ENCODE data around the gene NUP210.

Gene NUP210

DNA sequence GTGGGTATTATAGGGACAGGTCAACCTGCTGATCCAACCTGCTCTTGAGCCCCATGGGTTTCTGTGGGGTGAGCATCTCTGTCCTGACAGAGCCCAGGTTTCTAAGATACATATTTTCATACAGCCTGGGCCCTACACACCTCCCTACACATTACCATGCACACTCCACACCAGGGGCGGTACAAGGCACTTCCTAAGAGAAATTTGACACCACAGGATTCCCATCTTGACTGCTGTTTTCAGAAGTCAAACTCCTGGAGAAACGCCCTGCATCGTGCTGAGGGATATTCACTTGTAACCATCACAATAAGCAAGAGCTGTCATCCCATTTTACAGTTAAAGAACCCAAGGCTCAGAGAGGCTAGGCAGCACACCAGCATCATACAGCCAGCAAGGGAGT, 50.1 kb downstream of the NUP210 start:
- no peak overlapping the region for H3K4me2 ChIP-seq
- TF ChIP-seq, protein P1, sequence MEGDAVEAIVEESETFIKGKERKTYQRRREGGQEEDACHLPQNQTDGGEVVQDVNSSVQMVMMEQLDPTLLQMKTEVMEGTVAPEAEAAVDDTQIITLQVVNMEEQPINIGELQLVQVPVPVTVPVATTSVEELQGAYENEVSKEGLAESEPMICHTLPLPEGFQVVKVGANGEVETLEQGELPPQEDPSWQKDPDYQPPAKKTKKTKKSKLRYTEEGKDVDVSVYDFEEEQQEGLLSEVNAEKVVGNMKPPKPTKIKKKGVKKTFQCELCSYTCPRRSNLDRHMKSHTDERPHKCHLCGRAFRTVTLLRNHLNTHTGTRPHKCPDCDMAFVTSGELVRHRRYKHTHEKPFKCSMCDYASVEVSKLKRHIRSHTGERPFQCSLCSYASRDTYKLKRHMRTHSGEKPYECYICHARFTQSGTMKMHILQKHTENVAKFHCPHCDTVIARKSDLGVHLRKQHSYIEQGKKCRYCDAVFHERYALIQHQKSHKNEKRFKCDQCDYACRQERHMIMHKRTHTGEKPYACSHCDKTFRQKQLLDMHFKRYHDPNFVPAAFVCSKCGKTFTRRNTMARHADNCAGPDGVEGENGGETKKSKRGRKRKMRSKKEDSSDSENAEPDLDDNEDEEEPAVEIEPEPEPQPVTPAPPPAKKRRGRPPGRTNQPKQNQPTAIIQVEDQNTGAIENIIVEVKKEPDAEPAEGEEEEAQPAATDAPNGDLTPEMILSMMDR (conservative IDR thresholded peaks at IDR 0.05; ENCODE audit: low read depth, low read length): no peak
- no peak overlapping the region for H3K4me3 ChIP-seq (IDR thresholded peaks at IDR 0.05; ENCODE audit: insufficient read depth, low read depth, low read length)
- H3K4me1 ChIP-seq (ENCODE audit: low read depth, poor library complexity, severe bottlenecking): no peaks in the 10 kb centered on the region
- H3K36me3 ChIP-seq (ENCODE audit: insufficient read depth): no peaks in the 10 kb centered on the region
- H3K79me2 ChIP-seq (ENCODE audit: insufficient read depth, low read depth): no peaks in the 10 kb centered on the region
- H3K27ac ChIP-seq: no peak overlapping the region
- no peak overlapping the region for H3K9ac ChIP-seq
- no peaks in the 10 kb centered on the region for H4K20me1 ChIP-seq (ENCODE audit: insufficient read depth)
- no peak overlapping the region for H2AFZ ChIP-seq (ENCODE audit: low read depth)
- H3K27me3 ChIP-seq (ENCODE audit: insufficient read depth, low read depth): no peaks in the 10 kb centered on the region

DNA sequence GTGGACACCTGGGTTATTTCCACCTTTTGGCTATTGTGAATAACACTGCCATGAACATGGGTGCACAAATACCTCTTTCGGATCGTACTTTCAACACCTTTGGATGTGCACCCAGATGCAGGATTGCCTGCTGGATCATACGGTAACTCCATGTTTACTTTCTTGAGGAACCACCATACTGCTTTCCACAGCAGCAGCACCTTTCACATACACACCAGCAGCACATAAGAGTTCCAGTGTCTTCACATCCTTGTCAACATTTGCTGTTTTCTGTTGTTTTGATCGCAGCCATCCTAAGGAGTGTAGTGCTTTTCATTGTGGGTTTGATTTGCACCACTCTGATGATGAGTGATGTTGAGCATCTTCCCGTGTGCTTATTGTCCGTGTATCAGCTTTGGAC, 51.3 kb downstream of the NUP210 start:
- Histone ChIP-seq H3K4me2 (no peak overlapping the region), H3K36me3 (ENCODE audit: insufficient read depth) (no peaks in the 10 kb centered on the region), H3K27me3 (ENCODE audit: insufficient read depth, low read depth) (no peaks in the 10 kb centered on the region), H3K9ac (no peak overlapping the region), H4K20me1 (ENCODE audit: insufficient read depth) (no peaks in the 10 kb centered on the region), H3K4me3 (IDR thresholded peaks at IDR 0.05; ENCODE audit: insufficient read depth, low read depth, low read length) (no peak overlapping the region), H3K27ac (no peak overlapping the region), H3K4me1 (ENCODE audit: low read depth, poor library complexity, severe bottlenecking) (no peaks in the 10 kb centered on the region), H3K79me2 (ENCODE audit: insufficient read depth, low read depth) (no peaks in the 10 kb centered on the region), H2AFZ (ENCODE audit: low read depth) (no peak overlapping the region)
- TF ChIP-seq, protein P1 (conservative IDR thresholded peaks at IDR 0.05; ENCODE audit: low read depth, low read length): no peak

DNA sequence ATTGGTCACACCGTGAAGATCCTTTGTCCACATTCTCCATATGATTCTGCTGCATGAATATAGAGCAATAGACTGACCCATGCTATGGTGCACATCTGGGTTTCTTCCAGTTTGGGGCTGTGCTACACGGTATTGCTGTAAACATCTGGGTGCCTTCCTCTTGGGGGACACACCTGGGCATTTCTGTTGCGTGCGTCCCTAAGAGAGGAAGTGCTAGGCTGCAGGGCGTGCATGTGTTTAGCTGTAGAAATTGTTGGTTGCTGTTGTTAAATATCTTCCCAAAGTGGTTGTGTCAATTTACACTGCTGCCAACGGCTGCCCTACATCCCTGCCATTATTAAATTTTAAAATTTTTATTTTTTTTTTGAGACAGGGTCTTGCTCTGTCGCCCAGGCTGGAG, 52.4 kb downstream of the NUP210 start:
- no peaks in the 10 kb centered on the region for H3K27me3 ChIP-seq (ENCODE audit: insufficient read depth, low read depth)
- no peaks in the 10 kb centered on the region for H4K20me1 ChIP-seq (ENCODE audit: insufficient read depth)
- no peak overlapping the region for H3K4me2 ChIP-seq
- TF ChIP-seq, protein P1 (conservative IDR thresholded peaks at IDR 0.05; ENCODE audit: low read depth, low read length): no peak
- no peaks in the 10 kb centered on the region for H3K79me2 ChIP-seq (ENCODE audit: insufficient read depth, low read depth)
- H3K27ac ChIP-seq: no peak overlapping the region
- no peaks in the 10 kb centered on the region for H3K4me1 ChIP-seq (ENCODE audit: low read depth, poor library complexity, severe bottlenecking)
- no peaks in the 10 kb centered on the region for H3K36me3 ChIP-seq (ENCODE audit: insufficient read depth)
- no peak overlapping the region for H2AFZ ChIP-seq (ENCODE audit: low read depth)
- H3K4me3 ChIP-seq (IDR thresholded peaks at IDR 0.05; ENCODE audit: insufficient read depth, low read depth, low read length): no peak overlapping the region
- no peak overlapping the region for H3K9ac ChIP-seq

DNA sequence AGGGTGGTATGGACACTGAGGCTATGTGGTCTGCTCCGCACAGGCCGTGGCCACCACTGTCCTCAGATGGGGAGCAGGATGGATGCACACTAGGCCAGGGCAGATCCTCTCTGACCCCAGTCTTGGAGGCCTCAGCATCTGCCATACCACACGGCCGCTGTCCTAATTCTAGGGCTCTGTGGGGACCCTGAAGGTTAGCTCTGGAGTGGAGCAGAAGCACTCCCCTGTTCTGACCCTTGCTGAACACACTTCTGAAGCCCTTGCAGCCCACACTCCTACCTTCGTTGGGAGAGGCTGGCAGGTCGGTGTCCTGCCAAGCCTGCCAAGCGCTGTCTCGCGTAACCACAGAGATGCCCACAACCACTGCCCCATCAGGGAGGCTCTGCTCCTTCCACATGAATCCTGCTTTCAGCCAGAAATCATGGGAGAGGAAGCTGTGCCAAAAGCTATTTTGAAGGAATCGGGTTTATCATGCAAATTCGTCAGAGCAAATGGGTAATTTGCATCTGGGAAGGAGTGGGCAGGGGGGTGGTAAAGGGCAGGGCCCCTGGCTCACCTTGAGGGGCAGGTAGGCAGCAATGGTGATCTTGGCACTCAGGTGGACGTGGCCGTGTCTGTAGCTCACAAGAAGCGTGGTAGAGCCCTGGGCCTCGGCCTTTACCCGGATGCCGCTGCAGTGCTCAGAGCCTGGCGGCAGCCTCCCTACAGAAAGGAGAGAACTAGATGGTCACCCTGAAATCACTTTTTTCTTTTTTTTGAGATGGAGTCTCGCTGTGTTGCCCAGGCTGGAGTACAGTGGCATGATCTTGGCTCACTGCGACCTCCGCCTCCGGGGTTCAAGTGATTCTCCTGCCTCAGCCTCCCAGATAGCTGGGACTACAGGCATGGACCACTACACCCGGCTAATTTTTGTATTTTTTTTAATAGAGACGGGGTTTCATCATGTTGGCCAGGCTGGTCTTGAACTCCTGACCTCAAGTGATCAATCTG, 54.4 kb downstream of the NUP210 start:
- H3K4me2 ChIP-seq: no peak overlapping the region

More for the DNA sequence above, 54.4 kb downstream of the NUP210 start:
- Histone ChIP-seq H3K27ac (no peak overlapping the region), H3K4me3 (IDR thresholded peaks at IDR 0.05; ENCODE audit: insufficient read depth, low read depth, low read length) (no peak overlapping the region), H3K4me1 (ENCODE audit: low read depth, poor library complexity, severe bottlenecking) (no peaks in the 10 kb centered on the region), H3K36me3 (ENCODE audit: insufficient read depth) (no peaks in the 10 kb centered on the region), H3K9ac (no peak overlapping the region), H4K20me1 (ENCODE audit: insufficient read depth) (no peaks in the 10 kb centered on the region), H3K27me3 (ENCODE audit: insufficient read depth, low read depth) (no peaks in the 10 kb centered on the region), H2AFZ (ENCODE audit: low read depth) (no peak overlapping the region), H3K79me2 (ENCODE audit: insufficient read depth, low read depth) (no peaks in the 10 kb centered on the region)
- TF ChIP-seq, protein P1 (conservative IDR thresholded peaks at IDR 0.05; ENCODE audit: low read depth, low read length): no peak
